Activated T-cell treated with anti-CD3 and anti-CD28 coated beads, Interleukin-2, amount 50 U/mL, for 24 hours (primary cell): ENCODE results near the gene ARHGDIA.
"Not testable (repeated sequence)": the region's sequence is repeated elsewhere in the genome, so short reads cannot be mapped to it uniquely, and the experiment has no call there.

ENCODE experiments used
- DNase-seq: peaks from one replicate; pipeline ENCODE4 v3.0.0-alpha.2; 2020
- H3K27ac Mint-ChIP-seq: 2 replicates; pipeline ENCODE4 v1.8.0; 2020; ENCODE audit warnings: mild to moderate bottlenecking, mixed read lengths
- H3K27me3 Mint-ChIP-seq: 2 replicates; pipeline ENCODE4 v1.8.0; 2020; ENCODE audit warnings: mixed read lengths
- H3K36me3 Mint-ChIP-seq: 2 replicates; pipeline ENCODE4 v1.8.0; 2020; ENCODE audit warnings: low read depth, mixed read lengths
- H3K4me1 Mint-ChIP-seq: 2 replicates; pipeline ENCODE4 v1.8.0; 2020; ENCODE audit warnings: low read depth, mixed read lengths
- H3K4me3 Mint-ChIP-seq: 2 replicates; pipeline ENCODE4 v1.8.0; 2020; ENCODE audit warnings: mild to moderate bottlenecking, moderate library complexity, mixed read lengths
- H3K9me3 Mint-ChIP-seq: 2 replicates; pipeline ENCODE4 v1.8.0; 2020; ENCODE audit warnings: mixed read lengths

Gene ARHGDIA

GRCh38 chr17:81870981-81871386 lies at the start of gene ARHGDIA:
ARHGDIA (minus strand) TSS chr17:81871337; CDS start chr17:81869930, 1,407 bp downstream.
- peak within 1 kb of the TSS; percentile 93 for H3K4me3 Mint-ChIP-seq
- DNase-seq: no peak
- H3K9me3 Mint-ChIP-seq: no peaks in the 10 kb centered on the region
- peaks cover 64% of the 10 kb centered on the region for H3K36me3 Mint-ChIP-seq
- peaks cover 55% of the 10 kb centered on the region for H3K4me1 Mint-ChIP-seq
- no peaks in the 10 kb centered on the region for H3K27me3 Mint-ChIP-seq
- peak within 1 kb of the TSS; percentile 97 for H3K27ac Mint-ChIP-seq

GRCh38 chr17:81918832-81919545 lies 47.9 kb upstream of the ARHGDIA start:
- Mint-ChIP-seq H3K27ac (peak overlapping the region; percentile 87), H3K4me1 (peaks cover 38% of the 10 kb centered on the region), H3K27me3 (no peaks in the 10 kb centered on the region), H3K36me3 (peaks cover 74% of the 10 kb centered on the region), H3K4me3 (no peak overlapping the region), H3K9me3 (no peaks in the 10 kb centered on the region)
- no peak for DNase-seq

- peak overlapping the region; percentile 87 for H3K27ac Mint-ChIP-seq
- H3K4me3 Mint-ChIP-seq: peak overlapping the region; percentile 82
- H3K4me1 Mint-ChIP-seq: peaks cover 38% of the 10 kb centered on the region
- not testable (repeated sequence) for H3K9me3 Mint-ChIP-seq, H3K27me3 Mint-ChIP-seq, DNase-seq
- peaks cover 81% of the 10 kb centered on the region for H3K36me3 Mint-ChIP-seq
Observed at GRCh38 chr17:81918333-81918669, 47.2 kb upstream of the ARHGDIA start.

- Mint-ChIP-seq H3K27me3 (no peaks in the 10 kb centered on the region), H3K4me1 (peaks cover 40% of the 10 kb centered on the region), H3K36me3 (peaks cover 84% of the 10 kb centered on the region), H3K4me3 (peak within 1 kb of the TSS; percentile 82), H3K9me3 (no peaks in the 10 kb centered on the region), H3K27ac (peak within 1 kb of the TSS; percentile 87)
- peak; percentile 87 for DNase-seq
Observed at GRCh38 chr17:81917565-81918332, 46.6 kb upstream of the ARHGDIA start, which contains the start of gene SIRT7. SIRT7 (minus strand) TSS chr17:81918176; CDS start chr17:81918131, 45 bp downstream.

GRCh38 chr17:81916234-81917001 lies 45.3 kb upstream of the ARHGDIA start:
- H3K9me3 Mint-ChIP-seq: no peaks in the 10 kb centered on the region
- H3K36me3 Mint-ChIP-seq: peaks cover 88% of the 10 kb centered on the region
- H3K27me3 Mint-ChIP-seq: no peaks in the 10 kb centered on the region
- H3K27ac Mint-ChIP-seq: peak overlapping the region; percentile 86
- no peak for DNase-seq
- peak overlapping the region; percentile 82 for H3K4me3 Mint-ChIP-seq
- peaks cover 42% of the 10 kb centered on the region for H3K4me1 Mint-ChIP-seq

GRCh38 chr17:81915331-81915730 lies 44.2 kb upstream of the ARHGDIA start:
- H3K4me3 Mint-ChIP-seq: no peak overlapping the region
- no peaks in the 10 kb centered on the region for H3K27me3 Mint-ChIP-seq
- H3K27ac Mint-ChIP-seq: peak overlapping the region; percentile 2
- peaks cover 80% of the 10 kb centered on the region for H3K36me3 Mint-ChIP-seq
- H3K9me3 Mint-ChIP-seq: no peaks in the 10 kb centered on the region
- peaks cover 44% of the 10 kb centered on the region for H3K4me1 Mint-ChIP-seq
- DNase-seq: no peak

GRCh38 chr17:81914103-81914850 lies 43.1 kb upstream of the ARHGDIA start:
- Mint-ChIP-seq H3K4me3 (no peak overlapping the region), H3K4me1 (peaks cover 49% of the 10 kb centered on the region), H3K27ac (no peak overlapping the region), H3K27me3 (no peaks in the 10 kb centered on the region), H3K36me3 (peaks cover 71% of the 10 kb centered on the region), H3K9me3 (no peaks in the 10 kb centered on the region)
- DNase-seq: no peak

GRCh38 chr17:81913394-81914102 lies 42.4 kb upstream of the ARHGDIA start:
- Mint-ChIP-seq H3K36me3 (peaks cover 71% of the 10 kb centered on the region), H3K4me3 (no peak overlapping the region), H3K27me3 (no peaks in the 10 kb centered on the region), H3K4me1 (peaks cover 41% of the 10 kb centered on the region), H3K27ac (no peak overlapping the region), H3K9me3 (no peaks in the 10 kb centered on the region)
- no peak for DNase-seq

- peaks cover 77% of the 10 kb centered on the region for H3K36me3 Mint-ChIP-seq
- DNase-seq: no peak
- H3K27ac Mint-ChIP-seq: no peak overlapping the region
- H3K4me1 Mint-ChIP-seq: peaks cover 37% of the 10 kb centered on the region
- H3K9me3 Mint-ChIP-seq: no peaks in the 10 kb centered on the region
- H3K27me3 Mint-ChIP-seq: no peaks in the 10 kb centered on the region
- no peak overlapping the region for H3K4me3 Mint-ChIP-seq
Observed at GRCh38 chr17:81912441-81913309, 41.5 kb upstream of the ARHGDIA start.

- Mint-ChIP-seq H3K27ac (peak overlapping the region; percentile 47), H3K4me3 (peak overlapping the region; percentile 43), H3K4me1 (peaks cover 31% of the 10 kb centered on the region), H3K9me3 (no peaks in the 10 kb centered on the region), H3K27me3 (no peaks in the 10 kb centered on the region), H3K36me3 (peaks cover 74% of the 10 kb centered on the region)
- DNase-seq: no peak
Observed at GRCh38 chr17:81911969-81912368, 40.8 kb upstream of the ARHGDIA start.

- peak within 1 kb of the TSS; percentile 84 for H3K4me3 Mint-ChIP-seq
- DNase-seq: peak; percentile 92
- no peaks in the 10 kb centered on the region for H3K9me3 Mint-ChIP-seq
- no peaks in the 10 kb centered on the region for H3K27me3 Mint-ChIP-seq
- peaks cover 76% of the 10 kb centered on the region for H3K36me3 Mint-ChIP-seq
- peaks cover 26% of the 10 kb centered on the region for H3K4me1 Mint-ChIP-seq
- H3K27ac Mint-ChIP-seq: peak within 1 kb of the TSS; percentile 84
Observed at GRCh38 chr17:81911277-81911961, 40.3 kb upstream of the ARHGDIA start, which contains the start of gene PCYT2. PCYT2 (minus strand) TSS chr17:81911399; CDS start chr17:81911355, 44 bp downstream.

- Mint-ChIP-seq H3K27me3 (no peaks in the 10 kb centered on the region), H3K4me3 (peak overlapping the region; percentile 84), H3K9me3 (no peaks in the 10 kb centered on the region), H3K36me3 (peaks cover 76% of the 10 kb centered on the region), H3K27ac (peak overlapping the region; percentile 84), H3K4me1 (peaks cover 20% of the 10 kb centered on the region)
- DNase-seq: no peak
Observed at GRCh38 chr17:81910840-81911276, 39.7 kb upstream of the ARHGDIA start.
